ENCODE data around the gene EEF2K.

EEF2K gene

GRCh38 chr16:22220714-22221113 lies 14.6 kb downstream of the EEF2K start:
- DNase-seq (ENCODE audit: extremely low read depth, low read depth) = no peak
- no peak for TF ChIP-seq CTCF (IDR thresholded peaks at IDR 0.05; ENCODE audit: low read depth, low read length)

- no peak for TF ChIP-seq CTCF (IDR thresholded peaks at IDR 0.05; ENCODE audit: low read depth, low read length)
- DNase-seq (ENCODE audit: extremely low read depth, low read depth) = no peak
Observed at GRCh38 chr16:22222006-22222405, 15.9 kb downstream of the EEF2K start.

GRCh38 chr16:22222998-22223397 lies 16.9 kb downstream of the EEF2K start:
- TF ChIP-seq CTCF (IDR thresholded peaks at IDR 0.05; ENCODE audit: low read depth, low read length) = no peak

DNA sequence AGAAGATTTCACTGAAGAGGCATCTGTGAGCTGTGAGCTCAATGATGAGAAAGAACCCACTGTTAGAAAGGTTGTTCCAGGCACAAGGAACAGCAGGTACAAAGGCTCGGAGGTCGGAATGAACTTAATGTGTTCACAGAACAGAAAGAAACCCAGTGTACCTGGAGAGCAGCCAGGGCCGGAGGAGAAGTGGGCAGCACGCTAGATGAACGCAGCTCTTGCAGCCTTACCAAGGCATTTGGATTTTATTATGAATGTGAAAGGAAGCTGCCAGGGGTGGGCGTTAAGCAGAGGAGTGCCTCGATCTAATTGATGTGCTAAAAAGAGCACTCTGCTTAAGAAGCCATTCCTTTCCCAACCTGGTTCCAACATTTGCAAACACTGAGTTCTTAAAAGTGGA lies 19.0 kb downstream of the EEF2K start:
- no peak for DNase-seq (ENCODE audit: extremely low read depth, low read depth)

More at GRCh38 chr16:22222998-22223397, 16.9 kb downstream of the EEF2K start:
- DNase-seq (ENCODE audit: extremely low read depth, low read depth) = no peak

DNA sequence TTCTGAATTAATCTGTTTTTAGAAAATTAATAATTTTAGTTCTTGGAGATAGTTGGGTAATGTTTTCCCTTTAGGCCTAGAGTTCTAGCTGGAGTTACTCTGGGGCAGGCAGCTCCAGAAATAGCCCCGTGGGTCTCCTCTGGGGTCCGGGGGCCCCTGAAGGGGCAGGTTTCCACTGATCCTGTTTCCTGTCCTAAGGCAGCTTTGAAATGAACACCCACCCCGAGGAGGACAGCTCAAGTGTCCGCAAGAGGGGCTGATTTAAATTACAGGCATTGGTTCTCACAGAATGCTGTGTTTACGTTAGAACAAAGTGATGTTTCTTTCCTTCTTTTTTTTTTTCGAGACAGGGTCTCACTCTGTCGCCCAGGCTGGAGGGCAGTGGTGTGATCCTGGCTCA lies 23.8 kb downstream of the EEF2K start:
- no peak for TF ChIP-seq CTCF (IDR thresholded peaks at IDR 0.05; ENCODE audit: low read depth, low read length)
- no peak for DNase-seq (ENCODE audit: extremely low read depth, low read depth)

More for the DNA sequence above, 19.0 kb downstream of the EEF2K start:
- no peak for TF ChIP-seq CTCF (IDR thresholded peaks at IDR 0.05; ENCODE audit: low read depth, low read length)

DNA sequence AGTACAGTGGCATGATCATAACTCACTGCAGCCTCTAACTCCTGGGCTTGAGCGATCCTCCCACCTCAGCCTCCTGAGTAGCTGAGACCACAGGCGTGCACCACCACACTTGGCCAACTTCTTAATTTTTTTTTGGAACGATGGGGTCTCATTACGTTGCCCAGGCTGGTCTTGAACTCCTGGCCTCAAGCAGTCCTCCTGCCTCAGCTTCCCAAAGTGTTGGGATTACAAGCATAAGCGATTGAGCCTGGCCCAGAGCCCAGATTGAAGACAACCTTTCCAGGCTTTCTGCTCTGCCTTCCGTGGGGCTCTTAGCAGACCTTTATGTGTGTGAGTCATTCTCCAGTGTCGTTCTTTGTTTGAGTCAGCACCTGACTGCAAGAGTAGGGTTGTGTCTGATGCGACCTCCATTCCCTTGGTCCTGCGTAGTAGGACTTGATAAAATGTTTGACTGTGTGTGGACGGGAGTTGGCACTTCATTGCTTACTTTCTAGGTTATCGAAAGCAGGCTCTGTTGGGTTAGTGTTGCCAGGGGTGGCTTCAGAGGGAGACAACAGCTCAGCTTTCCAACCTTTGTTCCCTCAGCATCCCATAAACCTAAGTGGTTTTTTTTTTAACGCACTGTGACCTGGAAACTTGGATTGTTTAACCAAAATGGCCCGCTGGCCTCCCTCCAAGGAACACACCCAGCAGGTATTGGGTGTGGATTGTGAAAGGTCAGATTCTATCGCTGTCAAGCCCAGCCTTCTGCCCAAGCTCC lies 26.4 kb downstream of the EEF2K start:
- no peak for DNase-seq (ENCODE audit: extremely low read depth, low read depth)
- no peak for TF ChIP-seq CTCF (IDR thresholded peaks at IDR 0.05; ENCODE audit: low read depth, low read length)

DNA sequence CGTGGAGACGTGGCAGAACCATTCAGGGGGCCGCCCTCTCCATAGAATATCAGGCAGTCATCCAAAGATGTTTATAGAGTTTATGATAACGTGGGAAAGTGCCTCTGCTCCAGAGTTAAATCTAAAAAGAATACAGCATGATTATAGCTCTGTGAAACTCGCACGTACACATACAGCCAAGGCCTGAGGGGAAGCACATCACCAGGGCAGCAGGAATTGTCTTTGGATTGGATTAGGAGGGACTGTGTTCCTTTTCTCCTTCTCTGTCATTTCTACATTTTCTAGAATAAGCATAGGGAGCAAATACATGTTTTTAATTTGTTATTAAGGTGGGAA lies 26.9 kb downstream of the EEF2K start:
- no peak for DNase-seq (ENCODE audit: extremely low read depth, low read depth)
- no peak for TF ChIP-seq CTCF (IDR thresholded peaks at IDR 0.05; ENCODE audit: low read depth, low read length)
